ENCODE measurements around the gene PROX1. TPM values are rescaled to one million over a fixed set of nuclear protein-coding genes. Genes with fewer than 3 reads are reported as not detected.

Gene PROX1
- total and polyA plus RNA-seq, 9 of the 15 experiments (the other 6 are each of a cell fraction or from before 2014, with no cell fraction given), result 0.14 to 0.22 TPM; not detected in 7

DNA sequence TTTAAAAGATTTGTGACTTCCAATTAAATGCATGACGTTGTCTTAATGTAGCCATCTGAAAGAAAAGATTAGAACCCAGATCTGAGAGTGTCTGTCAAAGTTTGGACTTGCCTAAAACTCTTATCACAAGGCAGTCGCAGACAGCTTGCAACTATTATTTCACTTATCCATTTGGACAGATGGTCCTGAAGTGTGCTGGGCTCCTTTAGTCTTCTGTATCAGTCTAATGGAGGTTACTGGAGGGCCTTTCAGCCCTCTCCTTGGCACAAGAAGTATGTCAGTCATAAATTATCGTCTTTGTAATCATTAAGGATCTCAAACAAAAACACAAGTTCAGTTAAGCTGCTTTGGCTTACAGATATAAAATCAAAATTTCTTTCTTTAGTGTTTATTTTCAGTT is 15.5 kb downstream of the PROX1 start (continued):
- TF ChIP-seq DDX20 (tag; IDR thresholded peaks at IDR 0.05; ENCODE audit: low read depth), result no peak
- no peak for TF ChIP-seq TEAD1 (CRISPR knock-in tag; IDR thresholded peaks at IDR 0.05)
- no peak for TF ChIP-seq POU5F1 (IDR thresholded peaks at IDR 0.05; ENCODE audit: borderline replicate concordance, low read depth, low read length, partially characterized antibody)
- TF ChIP-seq TRIM25 (IDR thresholded peaks at IDR 0.05; ENCODE audit: borderline replicate concordance), result no peak
- no peak for TF ChIP-seq GATAD2A (IDR thresholded peaks at IDR 0.05)
- TF ChIP-seq THRA (IDR thresholded peaks at IDR 0.05), result no peak
- TF ChIP-seq ARID1B (IDR thresholded peaks at IDR 0.05), result peak; percentile 93
- no peak for TF ChIP-seq TRIM28 (IDR thresholded peaks at IDR 0.05)
- no peak for TF ChIP-seq TCF7L2 (IDR thresholded peaks at IDR 0.05; ENCODE audit: low read depth, low read length)
- no peak for TF ChIP-seq ZNF778 (CRISPR knock-in tag; IDR thresholded peaks at IDR 0.05)
- TF ChIP-seq HNRNPLL (IDR thresholded peaks at IDR 0.05; ENCODE audit: low read depth, low read length, poor library complexity, severe bottlenecking), result no peak
- no peak for TF ChIP-seq DIDO1 (tag; IDR thresholded peaks at IDR 0.05; ENCODE audit: low read depth)
- no peak for TF ChIP-seq GABPA (tag; conservative IDR thresholded peaks at IDR 0.05; ENCODE audit: low read depth)
- TF ChIP-seq, protein P1, sequence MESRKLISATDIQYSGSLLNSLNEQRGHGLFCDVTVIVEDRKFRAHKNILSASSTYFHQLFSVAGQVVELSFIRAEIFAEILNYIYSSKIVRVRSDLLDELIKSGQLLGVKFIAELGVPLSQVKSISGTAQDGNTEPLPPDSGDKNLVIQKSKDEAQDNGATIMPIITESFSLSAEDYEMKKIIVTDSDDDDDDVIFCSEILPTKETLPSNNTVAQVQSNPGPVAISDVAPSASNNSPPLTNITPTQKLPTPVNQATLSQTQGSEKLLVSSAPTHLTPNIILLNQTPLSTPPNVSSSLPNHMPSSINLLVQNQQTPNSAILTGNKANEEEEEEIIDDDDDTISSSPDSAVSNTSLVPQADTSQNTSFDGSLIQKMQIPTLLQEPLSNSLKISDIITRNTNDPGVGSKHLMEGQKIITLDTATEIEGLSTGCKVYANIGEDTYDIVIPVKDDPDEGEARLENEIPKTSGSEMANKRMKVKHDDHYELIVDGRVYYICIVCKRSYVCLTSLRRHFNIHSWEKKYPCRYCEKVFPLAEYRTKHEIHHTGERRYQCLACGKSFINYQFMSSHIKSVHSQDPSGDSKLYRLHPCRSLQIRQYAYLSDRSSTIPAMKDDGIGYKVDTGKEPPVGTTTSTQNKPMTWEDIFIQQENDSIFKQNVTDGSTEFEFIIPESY (CRISPR knock-in tag; IDR thresholded peaks at IDR 0.05), result no peak
- no peak for TF ChIP-seq KDM2B (CRISPR knock-in tag; IDR thresholded peaks at IDR 0.05)
- TF ChIP-seq, protein P2, sequence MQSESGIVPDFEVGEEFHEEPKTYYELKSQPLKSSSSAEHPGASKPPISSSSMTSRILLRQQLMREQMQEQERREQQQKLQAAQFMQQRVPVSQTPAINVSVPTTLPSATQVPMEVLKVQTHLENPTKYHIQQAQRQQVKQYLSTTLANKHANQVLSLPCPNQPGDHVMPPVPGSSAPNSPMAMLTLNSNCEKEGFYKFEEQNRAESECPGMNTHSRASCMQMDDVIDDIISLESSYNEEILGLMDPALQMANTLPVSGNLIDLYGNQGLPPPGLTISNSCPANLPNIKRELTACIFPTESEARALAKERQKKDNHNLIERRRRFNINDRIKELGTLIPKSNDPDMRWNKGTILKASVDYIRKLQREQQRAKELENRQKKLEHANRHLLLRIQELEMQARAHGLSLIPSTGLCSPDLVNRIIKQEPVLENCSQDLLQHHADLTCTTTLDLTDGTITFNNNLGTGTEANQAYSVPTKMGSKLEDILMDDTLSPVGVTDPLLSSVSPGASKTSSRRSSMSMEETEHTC (IDR thresholded peaks at IDR 0.05), result no peak
- TF ChIP-seq MXD1 (CRISPR knock-in tag; IDR thresholded peaks at IDR 0.05; ENCODE audit: borderline replicate concordance, poor library complexity, severe bottlenecking), result no peak
- TF ChIP-seq ZMIZ1 (IDR thresholded peaks at IDR 0.05; ENCODE audit: low read depth in 2 of 2, low read length in 2 of 2), result peak in 1 of 2 experiments; percentile 74; a peak in 1 of 4 replicates

Data from K562 (cell line).